ENCODE results near the gene HORMAD2.

The HORMAD2 gene

GRCh38 chr22:30220338-30221012 is 140.2 kb downstream of the HORMAD2 start:
- no peak for DNase-seq (ENCODE audit: low spot score)
- Histone ChIP-seq H3K27ac (no peak overlapping the region), H3K4me3 (no peak overlapping the region)
- TF ChIP-seq, protein P1, sequence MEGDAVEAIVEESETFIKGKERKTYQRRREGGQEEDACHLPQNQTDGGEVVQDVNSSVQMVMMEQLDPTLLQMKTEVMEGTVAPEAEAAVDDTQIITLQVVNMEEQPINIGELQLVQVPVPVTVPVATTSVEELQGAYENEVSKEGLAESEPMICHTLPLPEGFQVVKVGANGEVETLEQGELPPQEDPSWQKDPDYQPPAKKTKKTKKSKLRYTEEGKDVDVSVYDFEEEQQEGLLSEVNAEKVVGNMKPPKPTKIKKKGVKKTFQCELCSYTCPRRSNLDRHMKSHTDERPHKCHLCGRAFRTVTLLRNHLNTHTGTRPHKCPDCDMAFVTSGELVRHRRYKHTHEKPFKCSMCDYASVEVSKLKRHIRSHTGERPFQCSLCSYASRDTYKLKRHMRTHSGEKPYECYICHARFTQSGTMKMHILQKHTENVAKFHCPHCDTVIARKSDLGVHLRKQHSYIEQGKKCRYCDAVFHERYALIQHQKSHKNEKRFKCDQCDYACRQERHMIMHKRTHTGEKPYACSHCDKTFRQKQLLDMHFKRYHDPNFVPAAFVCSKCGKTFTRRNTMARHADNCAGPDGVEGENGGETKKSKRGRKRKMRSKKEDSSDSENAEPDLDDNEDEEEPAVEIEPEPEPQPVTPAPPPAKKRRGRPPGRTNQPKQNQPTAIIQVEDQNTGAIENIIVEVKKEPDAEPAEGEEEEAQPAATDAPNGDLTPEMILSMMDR (IDR thresholded peaks at IDR 0.05), result no peak

GRCh38 chr22:30221121-30221992 is 141.1 kb downstream of the HORMAD2 start:
- H3K4me3 ChIP-seq, result no peak overlapping the region
- TF ChIP-seq, protein P1 (IDR thresholded peaks at IDR 0.05), result no peak
- no peak for DNase-seq (ENCODE audit: low spot score)
- H3K27ac ChIP-seq, result no peak overlapping the region

- DNase-seq (ENCODE audit: low spot score), result no peak
- H3K27ac ChIP-seq, result no peak overlapping the region
- TF ChIP-seq, protein P1 (IDR thresholded peaks at IDR 0.05), result no peak
- H3K4me3 ChIP-seq, result no peak overlapping the region
Observed at GRCh38 chr22:30222321-30222720, 142.1 kb downstream of the HORMAD2 start.

DNA sequence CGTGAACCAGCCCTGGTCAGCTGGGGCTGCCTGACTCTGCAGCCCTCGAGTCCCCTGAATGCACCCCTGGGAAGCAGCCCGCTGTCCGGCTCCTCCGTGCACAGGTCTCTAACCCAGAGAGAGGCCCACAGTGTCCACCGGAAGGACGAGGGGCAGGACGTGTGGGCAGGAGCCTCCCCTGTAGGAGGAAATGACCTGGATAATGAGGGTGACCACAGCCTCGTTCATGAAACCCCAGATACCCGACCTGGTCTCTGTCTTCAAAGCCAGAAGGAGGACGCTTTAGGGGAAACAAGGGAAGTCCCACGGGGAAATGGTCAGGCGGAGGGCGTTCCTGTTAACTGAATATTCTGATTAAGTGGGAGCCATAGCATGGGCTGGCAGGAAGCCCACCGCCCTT is 143.0 kb downstream of the HORMAD2 start:
- Histone ChIP-seq H3K4me3 (no peak overlapping the region), H3K27ac (no peak overlapping the region)
- TF ChIP-seq, protein P1 (IDR thresholded peaks at IDR 0.05), result no peak
- DNase-seq (ENCODE audit: low spot score), result no peak

GRCh38 chr22:30224161-30224857 is 144.0 kb downstream of the HORMAD2 start:
- TF ChIP-seq, protein P1 (IDR thresholded peaks at IDR 0.05), result no peak
- no peak overlapping the region for H3K27ac ChIP-seq
- DNase-seq (ENCODE audit: low spot score), result no peak
- H3K4me3 ChIP-seq, result no peak overlapping the region

- TF ChIP-seq, protein P1 (IDR thresholded peaks at IDR 0.05), result no peak
- DNase-seq (ENCODE audit: low spot score), result no peak
- no peak overlapping the region for H3K27ac ChIP-seq
- no peak overlapping the region for H3K4me3 ChIP-seq
Observed at GRCh38 chr22:30225220-30225927, 145.1 kb downstream of the HORMAD2 start.

Measured in coronary artery (tissue), 2 donors.